SK-N-SH (cell line): ENCODE data around the gene NFATC4.

Experiments used
- CTCF ChIP-seq: fragments of 200-600 bp; sonication (generic); IDR thresholded peaks from 2 replicates; pipeline ENCODE4 v1.6.1; 2017; ENCODE audit warnings: antibody characterized with exemption, mild to moderate bottlenecking, moderate library complexity
- ELF1 ChIP-seq: IDR thresholded peaks from 2 replicates; pipeline ENCODE4 v1.4.0; 2012
- GATA2 ChIP-seq: sonication (generic); formaldehyde crosslinking; IDR thresholded peaks from 2 replicates; pipeline ENCODE4 v1.5.0; 2020; ENCODE audit warnings: mild to moderate bottlenecking, missing genetic modification reagents
- POLR2AphosphoS5 ChIP-seq: IDR thresholded peaks from 2 replicates; pipeline ENCODE4 v1.6.1; 2012; ENCODE audit warnings: low read depth, low read length
- RCOR1 ChIP-seq: fragments of 150-350 bp; IDR thresholded peaks from 2 replicates; pipeline ENCODE4 v1.6.1; 2017; ENCODE audit warnings: antibody characterized with exemption, low read length
- TF ChIP-seq, protein P1 (sequence below): IDR thresholded peaks from 2 replicates; pipeline ENCODE4 v1.4.0; 2012; ENCODE audit warnings: low read depth, borderline replicate concordance

DNA sequence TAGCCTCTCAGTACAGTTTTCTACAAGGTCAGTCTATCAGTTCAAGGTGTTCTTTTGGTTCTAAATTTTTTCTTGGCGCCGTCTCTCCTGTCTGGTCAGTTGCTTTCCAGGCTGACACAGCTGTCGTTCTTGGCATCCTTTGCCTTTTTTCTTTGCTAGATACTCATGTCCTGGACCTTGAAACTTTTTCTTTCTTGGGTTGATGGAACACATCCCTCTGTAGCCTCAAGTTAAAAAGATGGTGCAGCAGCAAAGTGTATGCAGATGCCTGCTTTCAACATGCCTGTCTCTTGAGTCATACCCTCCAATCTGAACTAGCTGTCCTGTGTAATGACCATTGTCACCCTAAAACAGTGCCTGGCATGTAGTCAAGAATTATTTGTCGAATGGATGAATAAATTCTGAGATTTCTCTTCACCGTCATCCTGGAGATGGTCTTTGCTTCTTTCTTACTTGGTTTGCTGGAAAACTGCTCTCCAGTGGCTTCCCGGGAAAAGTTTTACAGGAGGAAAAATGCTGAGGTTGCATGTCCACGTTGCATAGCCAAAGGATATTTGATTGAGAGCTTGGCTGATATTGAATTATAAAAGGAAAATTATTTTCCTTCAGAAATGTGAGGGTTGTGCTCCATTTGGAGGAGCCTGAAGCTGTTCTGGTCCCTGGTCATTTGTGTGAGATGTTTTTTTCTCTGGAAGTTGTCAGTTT is 35.5 kb downstream of the NFATC4 start:
- no peak for TF ChIP-seq ELF1
- no peak for TF ChIP-seq POLR2AphosphoS5
- TF ChIP-seq CTCF: no peak
- no peak for TF ChIP-seq RCOR1
- TF ChIP-seq GATA2 (CRISPR knock-in tag): no peak
- TF ChIP-seq, protein P1, sequence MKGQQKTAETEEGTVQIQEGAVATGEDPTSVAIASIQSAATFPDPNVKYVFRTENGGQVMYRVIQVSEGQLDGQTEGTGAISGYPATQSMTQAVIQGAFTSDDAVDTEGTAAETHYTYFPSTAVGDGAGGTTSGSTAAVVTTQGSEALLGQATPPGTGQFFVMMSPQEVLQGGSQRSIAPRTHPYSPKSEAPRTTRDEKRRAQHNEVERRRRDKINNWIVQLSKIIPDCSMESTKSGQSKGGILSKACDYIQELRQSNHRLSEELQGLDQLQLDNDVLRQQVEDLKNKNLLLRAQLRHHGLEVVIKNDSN: no peak
